Tibial artery (tissue), 4 donors: Measurements from ENCODE around the gene COL6A3.
A peak's percentile ranks its signal among the peaks of the same experiment; 100 is the strongest.

Source experiments
- DNase-seq, 2 donors: peaks; one replicate each; pipeline ENCODE4 v3.0.0-alpha.2; 2019
- H3K27ac ChIP-seq, 2 donors: fragments of 200-600 bp; sonication (generic) in 1 of 2; 1 replicate in 1 of 2; 2 replicates in 1 of 2; pipeline ENCODE4 v1.5.1; 2018 to 2019; ENCODE audit warnings: mild to moderate bottlenecking in 1 of 2
- H3K27me3 ChIP-seq, 2 donors: fragments of 200-600 bp; sonication (generic) in 1 of 2; one replicate each; pipeline versions ENCODE4 v1.5.1 to v1.6.0; 2016 to 2019
- H3K36me3 ChIP-seq, 3 donors: fragments of 200-600 bp; sonication (generic) in 2 of 3; one replicate each; pipeline ENCODE4 v1.5.1; 2016 to 2019; ENCODE audit warnings: mild to moderate bottlenecking in 2 of 3
- H3K4me1 ChIP-seq, 4 donors: fragments of 200-600 bp; sonication (generic) in 2 of 4; 1 replicate in 3 of 4; 2 replicates in 1 of 4; pipeline ENCODE4 v1.5.1; 2016 to 2019
- H3K4me3 ChIP-seq, 2 donors: fragments of 200-600 bp; sonication (generic) in 1 of 2; 1 replicate in 1 of 2; 2 replicates in 1 of 2; pipeline ENCODE4 v1.5.1; 2018 to 2019; ENCODE audit warnings: mild to moderate bottlenecking in 2 of 2
- H3K9me3 ChIP-seq, 3 donors: fragments of 200-600 bp; sonication (generic) in 1 of 3; one replicate each; pipeline ENCODE4 v1.5.1; 2016 to 2019
- CTCF ChIP-seq, 2 experiments: fragments of 200-600 bp in 1 of 2; fragments of 450-650 bp in 1 of 2; IDR thresholded peaks; one replicate each; pipeline ENCODE4 v1.5.1; 2017 to 2019; ENCODE audit warnings: antibody characterized with exemption in 2 of 2, mild to moderate bottlenecking in 1 of 2, moderate library complexity in 1 of 2
- intact Hi-C: fragments of 100-400 bp; cut with DNase I; formaldehyde crosslinking; loops from one replicate; pipeline ENCODE4 v1.15.0; 2023; ENCODE audit warnings: low total_unique reads

The COL6A3 gene

GRCh38 chr2:237400199-237400598 lies 13.8 kb downstream of the COL6A3 start:
- TF ChIP-seq CTCF (IDR thresholded peaks at IDR 0.05): no peak
- no peak overlapping the region for H3K4me3 ChIP-seq
- no peak for DNase-seq
- H3K27ac ChIP-seq: no peak overlapping the region
- intact Hi-C loops: no loop called here
- peaks cover 0 to 8% (median 8%) of the 10 kb centered on the region in 3 donors for H3K36me3 ChIP-seq
- no peaks in the 10 kb centered on the region for H3K9me3 ChIP-seq
- H3K27me3 ChIP-seq: no peaks in the 10 kb centered on the region
- H3K4me1 ChIP-seq: peaks cover 0 to 30% (median 8%) of the 10 kb centered on the region in 4 donors

DNA sequence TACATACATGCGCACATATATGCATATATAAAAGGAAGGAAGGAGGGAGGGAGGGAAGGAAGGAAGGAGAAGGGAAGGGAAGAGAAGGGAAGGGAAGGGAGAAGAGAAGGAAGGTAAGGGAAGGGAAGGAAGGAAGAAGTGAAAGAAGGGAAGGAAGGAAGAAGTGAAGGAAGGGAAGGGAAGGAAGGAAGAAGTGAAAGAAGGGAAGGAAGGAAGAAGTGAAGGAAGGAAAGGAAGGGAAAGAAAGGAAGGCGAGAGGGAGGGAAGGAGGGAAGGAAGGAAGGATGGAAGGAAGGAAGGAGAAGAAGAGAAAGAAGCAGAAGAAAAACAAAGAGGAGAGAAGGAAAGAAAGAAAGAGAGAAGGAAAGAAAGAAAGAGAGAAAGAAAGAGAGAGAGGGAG lies 16.9 kb downstream of the COL6A3 start:
- no peak overlapping the region for H3K27ac ChIP-seq
- intact Hi-C loops: no loop called here
- no peak for TF ChIP-seq CTCF (IDR thresholded peaks at IDR 0.05)

GRCh38 chr2:237393523-237393922 lies 20.4 kb downstream of the COL6A3 start:
- intact Hi-C loops: no loop called here
- Histone ChIP-seq H3K4me1 (peaks cover 0 to 8% (median 0%) of the 10 kb centered on the region in 4 donors), H3K36me3 (peaks cover 8 to 21% (median 20%) of the 10 kb centered on the region in 3 donors), H3K9me3 (no peaks in the 10 kb centered on the region), H3K27me3 (no peaks in the 10 kb centered on the region), H3K27ac (no peak overlapping the region), H3K4me3 (no peak overlapping the region)
- no peak for TF ChIP-seq CTCF (IDR thresholded peaks at IDR 0.05)
- no peak for DNase-seq

More for the DNA sequence above, 16.9 kb downstream of the COL6A3 start:
- no peak overlapping the region for H3K4me3 ChIP-seq
- peaks cover 0 to 16% (median 2%) of the 10 kb centered on the region in 4 donors for H3K4me1 ChIP-seq
- no peaks in the 10 kb centered on the region for H3K9me3 ChIP-seq
- no peak for DNase-seq
- peaks cover 8 to 21% (median 20%) of the 10 kb centered on the region in 3 donors for H3K36me3 ChIP-seq
- H3K27me3 ChIP-seq: no peaks in the 10 kb centered on the region

DNA sequence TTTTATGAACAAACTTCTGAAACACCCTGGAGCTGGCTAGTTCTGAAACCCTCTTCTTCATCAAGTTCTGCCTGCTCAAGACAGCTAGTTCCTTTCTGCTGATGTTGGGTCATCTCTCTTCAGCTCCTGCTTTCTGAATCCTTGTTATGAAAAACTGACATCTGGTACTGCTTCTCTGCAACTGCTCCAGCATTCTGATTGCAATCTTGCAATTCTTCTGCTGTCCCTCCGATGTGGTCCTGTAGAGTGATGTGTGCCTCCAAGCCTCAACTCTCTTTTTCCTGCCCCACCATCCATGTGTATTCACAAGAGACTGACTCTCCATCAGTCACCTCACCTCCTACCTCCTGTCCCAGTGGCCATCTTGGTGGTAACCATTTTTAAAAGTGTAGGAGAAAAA lies 21.8 kb downstream of the COL6A3 start:
- intact Hi-C loops: no loop called here
- no peak overlapping the region for H3K27ac ChIP-seq
- no peaks in the 10 kb centered on the region for H3K27me3 ChIP-seq
- TF ChIP-seq CTCF (IDR thresholded peaks at IDR 0.05): no peak
- H3K36me3 ChIP-seq: peaks cover 18 to 30% (median 29%) of the 10 kb centered on the region in 3 donors
- H3K9me3 ChIP-seq: no peaks in the 10 kb centered on the region
- H3K4me3 ChIP-seq: no peak overlapping the region
- DNase-seq: no peak
- peaks cover 0 to 8% (median 0%) of the 10 kb centered on the region in 4 donors for H3K4me1 ChIP-seq

DNA sequence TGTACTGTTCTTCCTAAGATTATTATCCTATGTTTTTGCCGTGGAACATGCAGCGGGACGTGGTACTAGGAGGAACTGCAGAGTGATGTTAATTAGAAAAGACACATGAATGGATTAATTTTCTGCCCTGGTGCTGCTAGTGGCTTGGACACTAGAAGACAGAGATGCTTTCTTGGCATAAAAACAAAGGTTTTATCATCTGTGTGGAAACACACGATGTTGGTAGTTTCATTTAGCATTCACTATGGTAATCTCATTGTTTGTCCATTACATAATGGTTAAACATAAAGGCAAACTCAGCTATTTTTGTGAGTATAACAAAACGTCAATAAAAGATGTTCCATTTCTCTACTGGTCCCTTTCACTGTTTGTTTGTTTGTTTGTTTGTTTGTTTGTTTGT lies 22.8 kb downstream of the COL6A3 start:
- Histone ChIP-seq H3K36me3 (peaks cover 22 to 32% (median 29%) of the 10 kb centered on the region in 3 donors), H3K27ac (no peak overlapping the region), H3K27me3 (no peaks in the 10 kb centered on the region), H3K4me3 (no peak overlapping the region), H3K9me3 (no peaks in the 10 kb centered on the region), H3K4me1 (peaks cover 0 to 8% (median 0%) of the 10 kb centered on the region in 4 donors)
- DNase-seq: no peak
- intact Hi-C loops: no loop called here
- no peak for TF ChIP-seq CTCF (IDR thresholded peaks at IDR 0.05)

DNA sequence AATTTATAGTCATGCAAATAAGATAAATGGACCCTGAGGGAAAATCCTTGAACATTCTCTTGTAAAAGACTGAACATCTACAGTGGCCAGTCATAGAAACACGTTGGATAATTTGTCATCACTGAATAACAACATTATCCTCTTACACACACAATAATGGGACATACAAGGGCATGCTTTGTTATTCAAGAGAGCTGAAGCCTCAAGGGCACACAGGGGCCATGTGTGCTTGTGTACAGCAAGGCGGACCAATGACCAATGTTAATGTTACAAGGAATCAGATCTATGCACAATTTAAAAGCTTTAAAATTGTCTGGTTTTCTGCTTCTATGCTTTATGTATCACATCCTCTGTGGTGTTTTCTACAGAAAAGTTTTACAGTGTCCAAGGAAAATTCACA lies 23.7 kb downstream of the COL6A3 start:
- Histone ChIP-seq H3K27ac (peak overlapping the region in 1 of 2 donors; percentile 10), H3K9me3 (no peaks in the 10 kb centered on the region), H3K4me3 (no peak overlapping the region), H3K36me3 (peaks cover 22 to 24% (median 22%) of the 10 kb centered on the region in 3 donors), H3K27me3 (no peaks in the 10 kb centered on the region), H3K4me1 (peaks cover 0 to 8% (median 0%) of the 10 kb centered on the region in 4 donors)
- no peak for DNase-seq
- no peak for TF ChIP-seq CTCF (IDR thresholded peaks at IDR 0.05)
- intact Hi-C loops: no loop called here
